ENCODE data around the gene CD8B2.

Gene CD8B2

GRCh38 chr2:106541333-106541732, 54.2 kb downstream of the CD8B2 start:
- Histone ChIP-seq H3K4me3 (ENCODE audit: low read depth, low read length) (no peak overlapping the region), H3K4me1 (no peaks in the 10 kb centered on the region), H3K9me3 (no peaks in the 10 kb centered on the region), H3K27me3 (no peaks in the 10 kb centered on the region), H3K36me3 (no peaks in the 10 kb centered on the region)
- DNase-seq: no peak
- TF ChIP-seq CTCF (IDR thresholded peaks at IDR 0.05; ENCODE audit: low read depth, low read length): no peak

- DNase-seq: peak; percentile 56
Measured at GRCh38 chr2:106542746-106543359, 55.7 kb downstream of the CD8B2 start.

GRCh38 chr2:106545007-106545406, 57.8 kb downstream of the CD8B2 start:
- no peak for TF ChIP-seq CTCF (IDR thresholded peaks at IDR 0.05; ENCODE audit: low read depth, low read length)
- no peaks in the 10 kb centered on the region for H3K27me3 ChIP-seq
- no peak overlapping the region for H3K4me3 ChIP-seq (ENCODE audit: low read depth, low read length)
- no peaks in the 10 kb centered on the region for H3K9me3 ChIP-seq
- no peaks in the 10 kb centered on the region for H3K4me1 ChIP-seq
- H3K36me3 ChIP-seq: no peaks in the 10 kb centered on the region
- no peak for DNase-seq

More at GRCh38 chr2:106542746-106543359, 55.7 kb downstream of the CD8B2 start:
- Histone ChIP-seq H3K4me1 (no peaks in the 10 kb centered on the region), H3K27me3 (no peaks in the 10 kb centered on the region), H3K36me3 (no peaks in the 10 kb centered on the region), H3K9me3 (no peaks in the 10 kb centered on the region), H3K4me3 (ENCODE audit: low read depth, low read length) (peak overlapping the region; percentile 20; the same call in 1 of the 2 replicates)
- peak; percentile 72 for TF ChIP-seq CTCF (IDR thresholded peaks at IDR 0.05; ENCODE audit: low read depth, low read length)

- TF ChIP-seq CTCF (IDR thresholded peaks at IDR 0.05; ENCODE audit: low read depth, low read length): no peak
- Histone ChIP-seq H3K9me3 (no peaks in the 10 kb centered on the region), H3K4me3 (ENCODE audit: low read depth, low read length) (no peak overlapping the region), H3K27me3 (no peaks in the 10 kb centered on the region), H3K36me3 (no peaks in the 10 kb centered on the region), H3K4me1 (no peaks in the 10 kb centered on the region)
- DNase-seq: no peak
Measured at GRCh38 chr2:106546391-106546990, 59.3 kb downstream of the CD8B2 start.

- H3K4me1 ChIP-seq: no peaks in the 10 kb centered on the region
- no peak overlapping the region for H3K4me3 ChIP-seq (ENCODE audit: low read depth, low read length)
- DNase-seq: no peak
- H3K36me3 ChIP-seq: no peaks in the 10 kb centered on the region
- H3K9me3 ChIP-seq: no peaks in the 10 kb centered on the region
- TF ChIP-seq CTCF (IDR thresholded peaks at IDR 0.05; ENCODE audit: low read depth, low read length): no peak
- H3K27me3 ChIP-seq: no peaks in the 10 kb centered on the region
Measured at GRCh38 chr2:106547164-106547903, 60.2 kb downstream of the CD8B2 start.
